ENCODE data around the gene TMEM135. TPM values are rescaled to one million over a fixed set of nuclear protein-coding genes. Genes with fewer than 3 reads are reported as not detected.

The TMEM135 gene
- total RNA-seq, 1 donor: 35.8 TPM

- Histone ChIP-seq H3K27me3 (ENCODE audit: insufficient read depth, low read length) (no peaks in the 10 kb centered on the region), H3K4me2 (ENCODE audit: insufficient read depth, low read length) (no peak overlapping the region), H3K4me1 (ENCODE audit: insufficient read depth, low read length) (no peaks in the 10 kb centered on the region), H3K9me3 (ENCODE audit: low read depth, low read length) (peaks cover 1% of the 10 kb centered on the region), H3K36me3 (ENCODE audit: insufficient read depth, low read length) (no peaks in the 10 kb centered on the region), H3K27ac (ENCODE audit: low read depth, low read length) (no peak overlapping the region), H2AFZ (ENCODE audit: low read length) (no peak overlapping the region), H3K79me2 (ENCODE audit: insufficient read depth, low read length) (no peaks in the 10 kb centered on the region), H4K20me1 (ENCODE audit: insufficient read depth, low read length) (peaks cover 3% of the 10 kb centered on the region), H3K4me3 (ENCODE audit: insufficient read depth, low read length) (no peak overlapping the region)
- no peak for TF ChIP-seq CTCF (IDR thresholded peaks at IDR 0.05; ENCODE audit: extremely low read depth, low read depth, low read length)
- DNase-seq (ENCODE audit: insufficient read length, low spot score, missing footprints): no peak
These were observed 103.6 kb downstream of the TMEM135 start for GRCh38 chr11:87141322-87141721.

GRCh38 chr11:87141980-87142514, 104.3 kb downstream of the TMEM135 start:
- no peaks in the 10 kb centered on the region for H3K4me1 ChIP-seq (ENCODE audit: insufficient read depth, low read length)
- H3K27me3 ChIP-seq (ENCODE audit: insufficient read depth, low read length): no peaks in the 10 kb centered on the region
- peaks cover 1% of the 10 kb centered on the region for H3K9me3 ChIP-seq (ENCODE audit: low read depth, low read length)
- H4K20me1 ChIP-seq (ENCODE audit: insufficient read depth, low read length): peaks cover 3% of the 10 kb centered on the region
- H2AFZ ChIP-seq (ENCODE audit: low read length): no peak overlapping the region
- no peak overlapping the region for H3K27ac ChIP-seq (ENCODE audit: low read depth, low read length)
- no peak overlapping the region for H3K4me2 ChIP-seq (ENCODE audit: insufficient read depth, low read length)
- no peak overlapping the region for H3K4me3 ChIP-seq (ENCODE audit: insufficient read depth, low read length)
- no peaks in the 10 kb centered on the region for H3K36me3 ChIP-seq (ENCODE audit: insufficient read depth, low read length)
- no peaks in the 10 kb centered on the region for H3K79me2 ChIP-seq (ENCODE audit: insufficient read depth, low read length)
- no peak for DNase-seq (ENCODE audit: insufficient read length, low spot score, missing footprints)
- TF ChIP-seq CTCF (IDR thresholded peaks at IDR 0.05; ENCODE audit: extremely low read depth, low read depth, low read length): no peak

- TF ChIP-seq CTCF (IDR thresholded peaks at IDR 0.05; ENCODE audit: extremely low read depth, low read depth, low read length): no peak
- peaks cover 3% of the 10 kb centered on the region for H4K20me1 ChIP-seq (ENCODE audit: insufficient read depth, low read length)
- no peak overlapping the region for H3K4me2 ChIP-seq (ENCODE audit: insufficient read depth, low read length)
- DNase-seq (ENCODE audit: insufficient read length, low spot score, missing footprints): no peak
- no peak overlapping the region for H2AFZ ChIP-seq (ENCODE audit: low read length)
- no peak overlapping the region for H3K4me3 ChIP-seq (ENCODE audit: insufficient read depth, low read length)
- H3K27ac ChIP-seq (ENCODE audit: low read depth, low read length): no peak overlapping the region
- no peaks in the 10 kb centered on the region for H3K36me3 ChIP-seq (ENCODE audit: insufficient read depth, low read length)
- H3K27me3 ChIP-seq (ENCODE audit: insufficient read depth, low read length): no peaks in the 10 kb centered on the region
- no peaks in the 10 kb centered on the region for H3K79me2 ChIP-seq (ENCODE audit: insufficient read depth, low read length)
- H3K9me3 ChIP-seq (ENCODE audit: low read depth, low read length): peaks cover 1% of the 10 kb centered on the region
- H3K4me1 ChIP-seq (ENCODE audit: insufficient read depth, low read length): peaks cover under 1% of the 10 kb centered on the region
These were observed 104.9 kb downstream of the TMEM135 start for GRCh38 chr11:87142594-87142993.

- peaks cover 3% of the 10 kb centered on the region for H4K20me1 ChIP-seq (ENCODE audit: insufficient read depth, low read length)
- H3K27me3 ChIP-seq (ENCODE audit: insufficient read depth, low read length): no peaks in the 10 kb centered on the region
- no peak overlapping the region for H3K27ac ChIP-seq (ENCODE audit: low read depth, low read length)
- H3K9me3 ChIP-seq (ENCODE audit: low read depth, low read length): peaks cover 1% of the 10 kb centered on the region
- DNase-seq (ENCODE audit: insufficient read length, low spot score, missing footprints): no peak
- no peaks in the 10 kb centered on the region for H3K36me3 ChIP-seq (ENCODE audit: insufficient read depth, low read length)
- TF ChIP-seq CTCF (IDR thresholded peaks at IDR 0.05; ENCODE audit: extremely low read depth, low read depth, low read length): no peak
- H2AFZ ChIP-seq (ENCODE audit: low read length): no peak overlapping the region
- H3K4me1 ChIP-seq (ENCODE audit: insufficient read depth, low read length): peaks cover 3% of the 10 kb centered on the region
- H3K4me2 ChIP-seq (ENCODE audit: insufficient read depth, low read length): no peak overlapping the region
- H3K4me3 ChIP-seq (ENCODE audit: insufficient read depth, low read length): no peak overlapping the region
- H3K79me2 ChIP-seq (ENCODE audit: insufficient read depth, low read length): no peaks in the 10 kb centered on the region
These were observed 105.9 kb downstream of the TMEM135 start for GRCh38 chr11:87143641-87144040.

All from osteoblast (primary cell).